ENCODE measurements around the gene NHERF2. TPM values are rescaled to one million over a fixed set of nuclear protein-coding genes. Genes with fewer than 3 reads are reported as not detected.

The NHERF2 gene
- total and polyA plus RNA-seq, 9 of the 15 experiments (the other 6 are each of a cell fraction or from before 2014, with no cell fraction given), result 0.15 to 42.0 (median 12.5) TPM

GRCh38 chr16:2027024-2028010, 615 bp downstream of the NHERF2 start (continued):
- TF ChIP-seq MEF2D (tag; conservative IDR thresholded peaks at IDR 0.05; ENCODE audit: low read depth) (no peak), ZFPM2 (CRISPR knock-in tag; IDR thresholded peaks at IDR 0.05) (no peak), ATF1 (CRISPR knock-in tag; IDR thresholded peaks at IDR 0.05) (no peak), ATF1 (tag; IDR thresholded peaks at IDR 0.05) (no peak), ZFX (CRISPR knock-in tag; IDR thresholded peaks at IDR 0.05) (peak; percentile 33), KLF13 (tag; IDR thresholded peaks at IDR 0.05; ENCODE audit: borderline replicate concordance, low read depth) (no peak), BDP1 (IDR thresholded peaks at IDR 0.05; ENCODE audit: insufficient read depth, insufficient read length) (no peak), ELF1 (tag; IDR thresholded peaks at IDR 0.05) (no peak), NFXL1 (CRISPR knock-in tag; IDR thresholded peaks at IDR 0.05) (no peak), LCOR (CRISPR knock-in tag; IDR thresholded peaks at IDR 0.05) (no peak), ZNF140 (CRISPR knock-in tag; IDR thresholded peaks at IDR 0.05) (no peak), ZZZ3 (IDR thresholded peaks at IDR 0.05) (no peak), ZFP1 (CRISPR knock-in tag; IDR thresholded peaks at IDR 0.05) (no peak), ZNF408 (CRISPR knock-in tag; IDR thresholded peaks at IDR 0.05; ENCODE audit: low read depth) (no peak), SREBF2 (CRISPR knock-in tag; IDR thresholded peaks at IDR 0.05) (no peak), BMI1 (IDR thresholded peaks at IDR 0.05; ENCODE audit: low read length) (no peak), ZNF696 (CRISPR knock-in tag; conservative IDR thresholded peaks at IDR 0.05) (no peak)
- TF ChIP-seq, protein P1, sequence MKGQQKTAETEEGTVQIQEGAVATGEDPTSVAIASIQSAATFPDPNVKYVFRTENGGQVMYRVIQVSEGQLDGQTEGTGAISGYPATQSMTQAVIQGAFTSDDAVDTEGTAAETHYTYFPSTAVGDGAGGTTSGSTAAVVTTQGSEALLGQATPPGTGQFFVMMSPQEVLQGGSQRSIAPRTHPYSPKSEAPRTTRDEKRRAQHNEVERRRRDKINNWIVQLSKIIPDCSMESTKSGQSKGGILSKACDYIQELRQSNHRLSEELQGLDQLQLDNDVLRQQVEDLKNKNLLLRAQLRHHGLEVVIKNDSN (CRISPR knock-in tag; IDR thresholded peaks at IDR 0.05), result no peak
- TF ChIP-seq, protein P2, sequence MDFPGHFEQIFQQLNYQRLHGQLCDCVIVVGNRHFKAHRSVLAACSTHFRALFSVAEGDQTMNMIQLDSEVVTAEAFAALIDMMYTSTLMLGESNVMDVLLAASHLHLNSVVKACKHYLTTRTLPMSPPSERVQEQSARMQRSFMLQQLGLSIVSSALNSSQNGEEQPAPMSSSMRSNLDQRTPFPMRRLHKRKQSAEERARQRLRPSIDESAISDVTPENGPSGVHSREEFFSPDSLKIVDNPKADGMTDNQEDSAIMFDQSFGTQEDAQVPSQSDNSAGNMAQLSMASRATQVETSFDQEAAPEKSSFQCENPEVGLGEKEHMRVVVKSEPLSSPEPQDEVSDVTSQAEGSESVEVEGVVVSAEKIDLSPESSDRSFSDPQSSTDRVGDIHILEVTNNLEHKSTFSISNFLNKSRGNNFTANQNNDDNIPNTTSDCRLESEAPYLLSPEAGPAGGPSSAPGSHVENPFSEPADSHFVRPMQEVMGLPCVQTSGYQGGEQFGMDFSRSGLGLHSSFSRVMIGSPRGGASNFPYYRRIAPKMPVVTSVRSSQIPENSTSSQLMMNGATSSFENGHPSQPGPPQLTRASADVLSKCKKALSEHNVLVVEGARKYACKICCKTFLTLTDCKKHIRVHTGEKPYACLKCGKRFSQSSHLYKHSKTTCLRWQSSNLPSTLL (IDR thresholded peaks at IDR 0.05), result no peak
- TF ChIP-seq, protein P3, sequence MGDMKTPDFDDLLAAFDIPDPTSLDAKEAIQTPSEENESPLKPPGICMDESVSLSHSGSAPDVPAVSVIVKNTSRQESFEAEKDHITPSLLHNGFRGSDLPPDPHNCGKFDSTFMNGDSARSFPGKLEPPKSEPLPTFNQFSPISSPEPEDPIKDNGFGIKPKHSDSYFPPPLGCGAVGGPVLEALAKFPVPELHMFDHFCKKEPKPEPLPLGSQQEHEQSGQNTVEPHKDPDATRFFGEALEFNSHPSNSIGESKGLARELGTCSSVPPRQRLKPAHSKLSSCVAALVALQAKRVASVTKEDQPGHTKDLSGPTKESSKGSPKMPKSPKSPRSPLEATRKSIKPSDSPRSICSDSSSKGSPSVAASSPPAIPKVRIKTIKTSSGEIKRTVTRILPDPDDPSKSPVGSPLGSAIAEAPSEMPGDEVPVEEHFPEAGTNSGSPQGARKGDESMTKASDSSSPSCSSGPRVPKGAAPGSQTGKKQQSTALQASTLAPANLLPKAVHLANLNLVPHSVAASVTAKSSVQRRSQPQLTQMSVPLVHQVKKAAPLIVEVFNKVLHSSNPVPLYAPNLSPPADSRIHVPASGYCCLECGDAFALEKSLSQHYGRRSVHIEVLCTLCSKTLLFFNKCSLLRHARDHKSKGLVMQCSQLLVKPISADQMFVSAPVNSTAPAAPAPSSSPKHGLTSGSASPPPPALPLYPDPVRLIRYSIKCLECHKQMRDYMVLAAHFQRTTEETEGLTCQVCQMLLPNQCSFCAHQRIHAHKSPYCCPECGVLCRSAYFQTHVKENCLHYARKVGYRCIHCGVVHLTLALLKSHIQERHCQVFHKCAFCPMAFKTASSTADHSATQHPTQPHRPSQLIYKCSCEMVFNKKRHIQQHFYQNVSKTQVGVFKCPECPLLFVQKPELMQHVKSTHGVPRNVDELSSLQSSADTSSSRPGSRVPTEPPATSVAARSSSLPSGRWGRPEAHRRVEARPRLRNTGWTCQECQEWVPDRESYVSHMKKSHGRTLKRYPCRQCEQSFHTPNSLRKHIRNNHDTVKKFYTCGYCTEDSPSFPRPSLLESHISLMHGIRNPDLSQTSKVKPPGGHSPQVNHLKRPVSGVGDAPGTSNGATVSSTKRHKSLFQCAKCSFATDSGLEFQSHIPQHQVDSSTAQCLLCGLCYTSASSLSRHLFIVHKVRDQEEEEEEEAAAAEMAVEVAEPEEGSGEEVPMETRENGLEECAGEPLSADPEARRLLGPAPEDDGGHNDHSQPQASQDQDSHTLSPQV (IDR thresholded peaks at IDR 0.05), result no peak

Data from K562 (cell line).